ENCODE measurements around the gene DAB1.

- TF ChIP-seq CTCF (IDR thresholded peaks at IDR 0.05; ENCODE audit: insufficient read depth, low read depth, low read length) (no peak), EZH2 (IDR thresholded peaks at IDR 0.05; ENCODE audit: insufficient read depth, low read length) (no peak)
Observed at GRCh38 chr1:57403201-57403600, 20.7 kb downstream of the DAB1 start.

Measured in astrocyte (in vitro differentiated cells and primary cell).